Stimulated activated CD8-positive, alpha-beta memory T cell treated with anti-CD3 and anti-CD28 coated beads, Interleukin-12 subunit alpha, Interleukin-12 subunit beta, amount 100 ng/mL, for 4 hours (primary cell): ENCODE results near the gene CAMKV.
A peak's percentile ranks its signal among the peaks of the same experiment; 100 is the strongest.
"Not testable (repeated sequence)": the region's sequence is repeated elsewhere in the genome, so short reads cannot be mapped to it uniquely, and the experiment has no call there.

Source experiments
- DNase-seq: peaks from one replicate; pipeline ENCODE4 v3.0.0-alpha.2; 2020; ENCODE audit warnings: low read depth

Gene CAMKV

DNA sequence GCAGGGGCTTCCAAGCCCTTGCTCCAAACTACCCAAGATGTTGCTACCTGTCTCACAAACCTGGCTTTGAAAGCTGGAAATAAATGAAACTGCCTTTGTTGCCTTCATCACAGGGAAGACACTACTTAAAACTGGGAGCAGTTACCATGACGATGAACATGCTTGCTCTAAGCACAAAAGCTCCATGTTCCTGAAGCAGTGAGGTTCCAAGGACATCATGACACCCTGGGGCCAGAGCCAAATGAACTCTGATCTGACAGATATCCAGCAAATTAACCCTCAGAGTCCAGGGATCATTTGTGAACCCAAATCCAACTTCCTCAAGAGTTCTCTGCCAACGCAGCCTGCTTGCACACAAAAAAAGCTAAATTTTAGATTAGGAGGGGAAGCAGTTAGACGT lies 24.0 kb downstream of the CAMKV start:
- no peak for DNase-seq

DNA sequence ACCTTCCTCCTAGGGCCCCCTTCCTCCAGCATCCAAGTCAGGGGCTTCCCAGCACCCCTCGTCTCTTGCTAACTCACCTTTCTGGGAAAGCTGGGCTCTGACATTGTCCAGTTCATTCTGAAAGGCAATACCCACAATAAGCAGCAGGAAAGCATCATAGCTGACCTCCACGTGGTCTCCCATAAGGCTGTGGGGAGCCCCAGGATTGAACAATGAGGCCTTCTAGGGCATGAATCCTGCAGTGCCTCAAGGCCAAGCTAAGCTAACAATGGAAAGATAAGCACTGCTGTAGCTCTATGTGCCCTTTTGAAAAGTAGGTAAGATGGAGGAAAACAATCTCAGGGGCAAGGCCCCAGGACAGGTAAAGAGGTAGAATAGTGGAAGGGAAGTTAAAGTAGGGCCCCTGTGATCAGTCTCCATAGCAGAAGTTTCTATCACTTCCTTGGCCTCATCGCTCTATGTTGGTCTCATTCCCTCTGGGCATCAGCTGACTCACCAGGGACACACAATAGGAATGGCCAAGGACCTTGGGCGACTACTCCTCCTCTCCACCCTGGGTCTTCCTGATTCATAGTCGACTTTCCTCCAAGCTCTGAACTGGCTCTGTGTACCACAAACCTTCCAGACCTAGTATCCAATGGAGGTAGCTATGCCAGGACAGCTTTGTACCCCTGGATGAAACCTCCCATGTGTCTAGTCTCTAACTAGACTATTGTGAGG lies 25.1 kb downstream of the CAMKV start:
- no peak for DNase-seq

DNA sequence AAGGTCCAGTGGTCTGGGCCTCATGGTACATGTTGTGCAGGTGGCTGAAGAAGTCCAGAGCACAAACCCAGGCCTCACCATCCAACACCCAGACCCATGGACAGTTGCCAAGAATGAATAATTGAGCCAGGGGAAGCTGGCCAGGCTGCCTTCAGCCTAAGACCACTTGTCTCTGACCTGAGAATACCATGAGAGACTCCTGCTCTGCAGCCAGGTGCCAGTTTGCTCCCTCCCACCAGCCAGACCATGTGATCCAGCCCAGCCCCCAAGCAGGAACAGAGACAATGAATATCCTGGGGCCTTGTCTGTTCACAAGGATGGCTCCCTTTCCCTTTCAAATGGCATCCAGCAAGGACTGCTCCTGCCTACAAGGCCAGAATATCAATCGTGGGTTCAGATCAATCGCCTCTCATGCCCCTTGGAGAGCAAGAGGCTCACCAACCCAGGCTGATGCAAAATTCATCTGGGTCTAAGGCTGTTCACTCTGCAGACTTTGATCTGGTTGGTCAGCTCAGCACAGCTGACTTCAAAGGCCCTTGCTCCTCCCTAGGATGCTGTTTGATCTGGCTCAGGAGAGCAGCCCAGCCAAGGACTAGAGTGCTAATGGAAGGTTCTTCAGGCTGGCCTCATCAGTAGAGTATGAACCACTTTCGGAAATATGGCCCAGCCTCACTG lies 26.7 kb downstream of the CAMKV start:
- no peak for DNase-seq

DNA sequence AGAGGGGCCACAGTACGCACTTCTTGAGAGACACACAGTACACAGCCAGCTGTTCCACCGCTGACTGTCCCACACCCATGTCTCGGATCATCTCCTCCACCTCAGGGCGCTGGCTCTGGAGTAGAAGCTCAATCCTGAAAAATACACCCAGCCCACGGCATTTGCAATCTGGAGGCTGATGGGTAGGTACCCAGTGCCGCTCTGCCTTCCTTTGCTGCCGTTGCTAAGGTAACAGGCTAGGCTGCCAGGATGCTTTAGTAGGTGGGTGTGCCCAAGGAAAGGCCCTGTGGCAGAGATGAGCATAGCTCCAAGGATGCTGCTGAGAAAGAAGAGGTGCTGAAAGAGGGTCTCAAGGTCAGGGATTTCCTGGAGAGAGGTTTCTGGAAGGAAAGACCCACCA lies 27.9 kb downstream of the CAMKV start:
- DNase-seq = no peak

DNA sequence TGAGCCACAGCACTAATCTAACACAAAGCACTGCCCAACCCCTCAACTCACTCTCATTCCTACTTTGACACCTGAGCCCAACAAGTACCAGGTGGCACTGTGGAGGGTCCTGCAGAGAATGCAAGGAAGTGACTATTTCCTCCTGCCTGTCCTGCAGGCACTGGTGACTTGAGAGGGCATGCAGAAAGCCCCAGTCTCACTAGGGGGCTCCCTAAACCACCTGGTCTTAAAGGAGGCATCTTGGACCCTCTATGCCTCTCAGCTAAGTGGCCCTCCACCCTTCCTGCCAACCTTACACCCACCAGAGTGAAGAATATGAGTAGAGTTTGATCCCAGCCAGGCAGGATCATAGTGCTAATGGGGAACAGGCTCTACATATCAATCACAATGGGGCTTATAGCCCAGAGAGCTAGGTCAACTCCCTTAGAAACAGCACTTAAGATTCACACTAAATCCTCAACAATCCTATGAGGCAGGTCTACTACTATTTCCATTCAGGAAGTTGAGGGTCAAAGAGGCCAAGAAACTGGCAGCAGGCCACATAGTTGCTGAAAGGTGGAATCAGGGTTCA lies 28.5 kb downstream of the CAMKV start:
- DNase-seq = no peak

DNA sequence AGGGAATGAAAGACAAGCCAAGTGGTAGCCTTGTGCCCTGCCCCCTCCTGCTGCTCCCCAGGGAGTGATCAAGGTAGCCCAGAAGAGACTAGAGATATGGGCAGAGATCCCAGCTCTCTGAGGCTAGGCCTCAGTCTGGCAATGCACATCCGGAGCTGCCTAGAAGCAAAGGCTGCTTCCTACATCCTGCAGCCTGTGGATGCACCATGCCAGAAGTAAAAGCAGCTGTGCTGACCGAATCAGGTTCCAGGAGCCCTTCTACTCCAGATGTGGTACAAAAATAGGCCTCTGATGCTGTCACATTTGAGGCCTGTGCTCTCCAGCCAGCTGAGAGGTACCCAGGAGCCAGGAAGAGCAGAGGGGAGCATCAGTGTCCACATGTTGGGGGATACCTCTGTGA lies 29.3 kb downstream of the CAMKV start:
- DNase-seq = no peak

DNA sequence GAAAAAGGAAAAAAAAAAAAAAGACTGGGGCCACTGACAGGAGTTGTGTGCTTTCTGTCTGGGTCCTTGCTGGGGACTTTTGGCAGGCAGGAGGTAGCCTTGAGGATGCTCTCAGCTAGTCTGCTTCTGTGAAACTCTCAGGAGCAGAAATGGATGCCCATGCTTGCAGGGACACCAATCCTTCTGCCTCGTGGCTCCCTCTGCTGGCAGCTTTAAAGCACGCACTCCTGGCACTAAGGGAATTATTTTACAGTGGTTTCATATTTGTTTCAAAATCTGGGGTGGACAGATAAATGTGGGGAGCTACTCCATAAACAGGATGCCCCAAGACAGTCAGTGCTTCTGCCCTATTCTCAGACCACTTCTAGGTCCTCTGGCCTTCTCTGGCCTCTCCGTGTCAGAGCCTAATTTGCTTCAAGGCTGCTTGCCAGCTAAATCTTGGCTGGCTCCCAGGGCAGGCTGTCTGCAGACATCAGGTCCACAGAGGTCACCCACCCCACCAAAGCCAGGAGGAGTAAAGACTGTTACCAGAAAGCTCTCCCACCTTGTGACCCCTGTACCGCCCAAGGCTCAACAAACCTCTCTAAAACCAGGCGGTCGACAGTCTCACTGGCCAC lies 30.4 kb downstream of the CAMKV start:
- peak; percentile 53 for DNase-seq

DNA sequence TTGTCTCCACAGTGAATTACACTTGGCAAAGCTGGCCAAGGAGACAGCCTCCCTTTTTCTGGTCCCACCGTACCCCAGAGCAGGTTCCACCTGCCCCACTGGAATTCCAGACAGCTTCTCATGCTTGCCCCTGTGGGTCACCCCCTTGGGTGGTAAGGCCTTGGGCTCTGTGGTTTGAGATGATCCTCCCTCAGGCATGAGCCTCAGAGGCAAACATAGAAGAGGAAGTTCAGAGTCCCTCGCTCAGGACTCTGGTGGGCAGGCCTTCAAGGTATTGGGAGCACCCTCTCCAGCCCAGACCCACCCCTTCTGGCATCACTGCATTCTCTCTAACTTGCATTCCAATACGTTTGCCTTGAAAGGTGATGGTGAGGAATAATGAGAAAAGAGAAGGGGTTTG lies 38.4 kb downstream of the CAMKV start:
- no peak for DNase-seq

DNA sequence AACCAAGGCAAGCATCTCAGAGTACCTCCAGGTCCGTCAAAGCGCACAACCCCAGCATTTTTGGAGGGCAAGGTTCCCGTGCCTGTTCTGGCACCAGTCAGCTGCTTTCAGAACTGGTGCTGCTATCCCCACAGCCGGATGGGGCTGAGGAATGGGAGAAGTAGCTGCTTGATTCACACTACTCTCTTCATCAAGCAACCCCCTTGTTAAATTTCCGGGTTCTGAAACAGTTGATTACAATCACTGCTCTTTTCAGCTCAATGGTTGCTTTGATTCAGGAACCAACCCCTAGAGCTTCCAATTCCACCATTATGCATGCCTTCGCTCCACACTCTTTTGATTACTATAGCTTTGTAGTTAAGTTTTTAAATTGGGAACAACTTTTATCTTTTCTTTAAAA lies 43.7 kb downstream of the CAMKV start:
- no peak for DNase-seq

DNA sequence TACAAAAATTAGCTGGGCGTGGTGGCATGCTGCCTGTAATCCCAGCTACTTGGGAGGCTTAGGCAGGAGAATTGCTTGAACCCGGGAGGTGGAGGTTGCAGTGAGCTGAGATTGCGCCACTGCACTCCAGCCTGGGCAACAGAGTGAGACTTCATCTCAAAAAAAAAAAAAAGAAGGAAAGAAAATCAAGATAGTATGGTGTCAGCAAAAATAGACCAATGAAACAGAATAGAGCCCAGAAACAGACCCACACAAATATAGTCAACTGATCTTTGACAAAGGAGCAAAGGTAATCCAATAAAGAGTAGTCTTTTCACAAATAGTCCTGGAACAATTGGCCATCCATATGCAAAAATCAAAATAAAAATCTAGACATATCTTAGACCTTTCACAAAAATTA lies 46.6 kb downstream of the CAMKV start:
- not testable (repeated sequence) for DNase-seq

DNA sequence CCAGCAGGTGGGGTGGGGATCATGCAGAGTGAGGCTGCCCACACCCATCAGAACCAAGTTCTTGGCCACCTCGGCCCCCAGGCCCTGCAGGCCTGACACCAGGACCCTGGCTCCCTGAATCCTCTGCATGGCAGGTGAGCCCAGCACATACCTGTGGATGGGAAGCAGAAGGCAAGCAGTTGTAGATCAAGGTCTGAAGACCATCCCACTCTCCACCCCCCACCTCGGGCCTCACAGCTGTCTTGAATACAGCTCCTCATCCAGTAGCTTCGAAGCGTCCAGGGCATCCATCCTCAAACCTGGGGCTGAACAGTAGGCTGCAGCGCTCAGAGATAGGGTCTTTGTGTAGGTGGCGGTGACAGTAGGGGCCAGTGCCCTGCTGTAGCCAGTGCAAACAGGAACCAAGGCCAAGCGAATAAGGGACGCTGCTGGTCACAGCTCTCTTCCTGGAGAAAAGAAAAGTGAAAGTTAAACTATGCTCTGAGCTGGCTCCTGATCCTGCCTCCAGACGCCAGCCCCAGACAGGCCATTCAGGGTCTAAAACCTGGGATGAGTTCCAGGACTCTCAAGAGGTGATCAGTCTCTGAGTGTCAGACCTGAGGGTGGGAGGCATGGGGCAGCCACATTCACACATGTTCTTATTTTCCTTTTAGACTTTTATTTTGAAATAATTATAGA lies 56.1 kb downstream of the CAMKV start, which contains the start of gene UBA7:
Gene UBA7 (minus strand): TSS at position 457 of the 678 bp plus-strand sequence. CDS start 166 bp downstream, at position 291.
- no peak for DNase-seq

DNA sequence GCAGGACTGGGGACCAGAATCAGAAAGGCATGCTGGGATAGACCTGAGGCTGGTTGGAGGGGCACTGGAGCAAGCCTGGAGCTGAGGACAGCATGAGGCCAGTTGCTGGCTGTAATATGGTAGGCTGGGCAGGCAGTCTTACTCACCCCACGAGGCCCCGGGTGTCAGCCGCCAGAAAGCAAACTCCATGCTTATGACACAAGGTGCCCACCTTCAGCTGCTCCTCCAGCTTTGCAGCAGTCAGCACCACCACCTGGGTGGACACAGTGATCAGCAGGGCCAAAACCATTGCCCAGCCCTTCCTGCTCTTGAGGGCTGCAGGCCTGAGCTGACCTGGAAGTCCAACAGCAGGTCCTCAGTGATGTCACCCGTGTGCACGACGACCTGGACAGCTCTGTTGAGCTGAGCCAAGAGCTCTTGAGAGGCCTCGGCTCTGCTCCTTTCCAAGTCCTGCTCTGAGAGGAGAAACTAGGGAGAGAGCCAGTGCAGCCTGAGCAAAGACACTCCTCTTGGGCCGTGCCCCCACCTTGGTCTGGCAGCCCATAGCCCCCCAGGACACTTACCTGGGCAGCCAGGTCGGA lies 56.7 kb downstream of the CAMKV start:
- DNase-seq = no peak
